NCI-H446 treated with DMSO at 0.1 percent for 48 hours (cell line): ENCODE measurements around the gene ACOX2.

ENCODE experiments used
- DNase-seq: peaks from one replicate; lab custom pipeline; 2025; lab: John Stamatoyannopoulos, UW

The ACOX2 gene

DNA sequence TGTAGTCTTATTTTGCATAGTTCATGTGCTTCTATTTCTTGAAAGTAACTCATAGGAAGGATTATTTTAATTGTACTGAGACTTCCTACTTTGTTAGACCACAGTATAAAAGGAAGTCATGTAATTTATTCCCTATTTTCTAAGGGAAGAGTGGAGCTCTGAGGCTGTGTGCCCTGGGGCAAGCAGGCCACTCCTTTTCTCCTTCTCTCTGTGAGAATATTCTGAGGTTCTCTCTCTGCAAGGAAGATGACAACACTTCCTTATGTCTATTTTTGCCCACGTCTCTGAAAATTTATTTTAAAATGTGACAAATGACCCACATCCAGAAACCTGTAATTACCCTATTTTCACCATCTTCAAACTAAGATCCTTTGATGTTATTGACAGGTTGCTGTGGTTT is 34.1 kb downstream of the ACOX2 start:
- DNase-seq = no peak

DNA sequence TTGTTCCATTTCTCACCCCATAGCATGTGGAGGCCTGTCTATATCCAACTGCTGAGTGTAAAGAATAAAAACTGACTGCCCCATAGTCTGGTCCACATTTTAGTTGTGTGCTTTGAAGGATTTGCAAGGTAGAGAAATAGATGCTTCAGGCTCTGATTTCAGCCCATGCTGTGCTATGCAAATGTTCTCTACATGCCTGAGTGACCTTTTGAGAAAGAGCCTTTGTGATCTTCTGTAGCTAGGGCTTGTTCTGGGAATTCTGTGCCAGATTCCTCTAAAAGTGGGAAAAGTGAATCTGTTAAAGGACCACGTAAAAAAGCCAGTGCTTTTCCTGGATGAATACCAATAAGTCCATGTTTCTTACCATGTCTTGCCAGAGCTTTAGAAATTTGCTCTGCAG is 39.9 kb downstream of the ACOX2 start:
- peak; percentile 60 for DNase-seq

DNA sequence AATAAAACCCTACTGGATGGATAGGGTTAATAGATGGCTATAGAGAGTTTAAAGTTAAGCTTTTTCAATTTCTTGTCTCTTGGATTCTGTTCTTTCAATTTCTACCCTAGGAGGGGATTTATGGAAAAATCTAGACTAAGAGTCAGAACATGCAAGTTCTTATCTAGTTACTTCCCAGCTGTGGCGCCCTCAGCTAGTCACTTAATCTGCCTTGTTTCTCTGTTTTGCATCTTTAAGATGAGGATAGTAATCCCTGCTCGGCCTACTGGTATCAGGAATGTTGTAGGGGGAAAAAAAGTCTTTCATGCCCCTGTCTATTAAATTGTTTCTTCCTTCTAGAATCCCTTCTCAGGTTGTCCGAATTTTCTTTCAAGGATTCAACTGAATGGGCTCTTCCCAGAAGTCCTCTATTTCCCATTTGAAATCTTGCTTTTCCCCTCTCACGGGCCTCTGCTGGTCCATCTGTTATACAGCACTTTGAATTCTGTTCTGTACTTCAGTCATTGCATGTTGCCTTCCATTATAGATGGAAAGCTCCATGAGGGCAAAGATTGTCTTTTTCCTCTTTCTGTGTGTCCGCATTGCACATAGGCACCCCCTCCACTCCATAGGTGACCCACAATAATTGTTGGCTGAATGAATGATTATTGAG is 40.7 kb downstream of the ACOX2 start:
- DNase-seq = no peak

DNA sequence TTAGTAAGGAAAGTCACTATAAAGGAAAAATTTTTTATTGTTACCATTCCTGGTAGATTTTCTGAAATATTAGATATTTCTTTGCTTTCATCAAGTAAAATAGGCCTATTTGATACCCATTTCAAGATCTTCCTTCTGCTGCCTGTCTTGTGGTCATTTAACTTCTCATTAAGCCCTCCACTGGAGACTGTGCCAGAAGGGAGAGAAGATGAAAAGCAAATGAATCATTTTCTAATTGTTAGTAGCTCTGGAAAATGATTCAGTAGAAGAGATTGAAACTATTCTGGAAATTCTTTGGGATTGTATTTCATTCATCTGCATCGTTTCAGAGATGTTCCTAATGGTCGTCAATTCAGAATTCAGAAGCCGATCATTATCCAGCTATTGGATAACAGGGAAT is 41.9 kb downstream of the ACOX2 start:
- DNase-seq = no peak

DNA sequence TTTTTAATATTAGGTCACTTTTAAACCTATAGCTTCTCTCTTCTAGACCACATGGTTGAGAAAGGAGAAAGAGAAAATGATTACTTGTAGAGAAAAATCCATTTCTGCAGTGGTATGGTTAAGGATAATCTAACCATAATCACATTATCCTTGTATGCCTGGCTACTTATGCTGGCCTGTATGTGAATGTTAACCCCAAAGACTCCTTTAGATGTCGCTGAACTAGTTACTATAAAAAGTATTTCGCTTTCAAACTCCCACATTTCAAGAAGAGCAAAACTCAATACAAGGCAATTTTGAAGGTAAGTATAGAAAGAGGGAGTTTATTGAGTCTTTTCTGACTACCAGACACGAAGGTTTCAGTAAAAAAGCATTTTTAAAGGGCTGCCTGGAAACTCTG is 42.9 kb downstream of the ACOX2 start:
- no peak for DNase-seq

DNA sequence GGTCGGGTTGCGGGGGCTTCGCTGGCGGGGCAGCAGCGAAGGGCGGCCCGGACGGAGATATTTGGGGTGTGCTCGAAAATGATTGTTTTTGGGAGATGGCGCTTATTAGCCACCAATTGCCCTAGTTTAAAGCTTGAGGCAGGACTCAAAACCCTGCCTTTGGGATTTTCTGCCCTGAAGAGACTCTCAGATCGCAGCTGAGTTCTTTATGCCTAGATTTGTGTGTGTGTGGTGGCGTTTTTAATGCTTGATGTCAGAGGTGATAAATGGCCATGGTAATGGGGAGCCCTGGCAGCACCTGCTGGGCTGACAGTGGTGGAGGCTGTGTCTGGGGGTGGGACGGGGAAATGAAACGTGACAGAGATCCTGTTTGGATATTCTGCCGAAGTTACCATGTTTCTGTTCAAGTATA is 44.5 kb downstream of the ACOX2 start:
- no peak for DNase-seq

DNA sequence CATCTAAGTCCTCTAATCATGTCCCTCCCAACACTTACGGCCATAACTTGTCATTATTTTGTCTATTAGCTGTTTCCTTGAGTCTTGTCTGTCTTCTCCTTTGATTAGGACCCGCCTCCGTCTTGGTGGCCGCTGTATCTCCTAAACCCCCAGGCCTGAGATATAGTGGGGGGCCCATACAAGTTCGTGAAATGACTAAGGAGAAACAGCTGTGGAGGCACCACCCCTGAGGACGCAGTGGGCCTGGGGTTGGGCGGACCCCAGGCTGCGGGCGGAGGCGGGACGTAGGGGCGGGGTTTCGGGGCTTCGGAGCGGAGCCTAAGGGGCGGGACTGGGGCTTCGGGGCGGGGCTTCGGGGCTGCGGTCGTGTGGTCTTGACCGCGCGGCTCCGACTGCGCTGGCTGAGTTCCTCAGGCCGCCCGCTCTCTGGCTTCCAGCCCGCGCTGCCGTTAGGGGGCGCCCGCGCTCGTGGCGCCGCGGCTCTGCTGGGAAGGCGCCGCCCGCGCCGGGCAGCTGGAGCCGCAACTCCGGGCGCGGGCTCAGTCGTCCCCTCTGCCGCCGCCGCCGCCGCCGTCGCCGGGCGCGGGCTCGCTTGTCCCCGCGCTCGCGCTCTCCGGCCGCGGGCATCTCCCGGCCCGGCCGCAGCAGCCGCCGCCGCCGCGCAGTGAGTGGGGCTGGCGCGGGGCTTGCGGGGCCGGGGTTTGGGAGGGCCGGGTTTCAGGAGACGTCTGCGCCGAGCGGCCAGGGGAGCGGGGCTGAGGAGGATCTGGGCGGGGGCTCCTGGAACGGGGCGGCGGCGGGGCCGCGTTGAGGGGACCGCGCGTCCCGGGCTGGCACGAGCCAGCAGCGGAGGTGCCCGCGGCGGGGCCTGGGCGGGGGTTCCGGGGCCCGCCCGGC is 45.2 kb downstream of the ACOX2 start, which contains the start of gene KCTD6:
Gene KCTD6, plus strand, starts transcription at position 591 of the 897 bp plus-strand sequence. CDS start 6,660 bp downstream, outside the sequence.
- DNase-seq = peak; percentile 36

DNA sequence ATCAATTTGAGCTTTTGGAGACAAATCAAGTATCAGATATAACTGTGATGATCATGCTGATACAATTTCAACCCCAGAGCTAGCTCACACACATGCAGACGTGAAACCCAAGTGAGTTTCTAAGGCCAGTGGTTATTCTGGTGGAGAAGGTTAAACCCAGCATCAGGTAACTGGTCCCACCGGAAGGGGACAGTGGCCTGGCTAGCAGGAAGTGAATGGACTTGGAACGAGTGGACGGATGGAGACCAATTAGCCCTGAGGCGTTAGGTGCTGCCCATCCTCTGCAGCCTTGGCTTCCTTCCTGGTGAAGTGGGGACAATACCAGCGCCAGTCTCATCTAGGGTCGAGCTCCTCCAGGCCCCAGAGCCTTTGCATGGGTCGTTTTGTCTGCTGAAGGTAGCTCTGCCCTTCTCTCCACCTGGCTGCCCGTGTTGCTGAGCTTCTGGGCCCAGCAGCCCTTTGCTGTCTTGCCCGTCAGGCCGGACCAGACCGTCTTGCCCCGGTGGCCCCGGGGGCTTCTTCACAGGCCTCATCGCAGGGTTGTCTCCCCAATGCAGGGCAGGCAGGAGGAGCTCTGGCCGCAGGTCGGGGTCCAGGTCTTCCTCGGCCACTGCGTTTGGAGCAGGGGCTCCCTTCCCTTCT is 46.0 kb downstream of the ACOX2 start:
- DNase-seq = no peak

DNA sequence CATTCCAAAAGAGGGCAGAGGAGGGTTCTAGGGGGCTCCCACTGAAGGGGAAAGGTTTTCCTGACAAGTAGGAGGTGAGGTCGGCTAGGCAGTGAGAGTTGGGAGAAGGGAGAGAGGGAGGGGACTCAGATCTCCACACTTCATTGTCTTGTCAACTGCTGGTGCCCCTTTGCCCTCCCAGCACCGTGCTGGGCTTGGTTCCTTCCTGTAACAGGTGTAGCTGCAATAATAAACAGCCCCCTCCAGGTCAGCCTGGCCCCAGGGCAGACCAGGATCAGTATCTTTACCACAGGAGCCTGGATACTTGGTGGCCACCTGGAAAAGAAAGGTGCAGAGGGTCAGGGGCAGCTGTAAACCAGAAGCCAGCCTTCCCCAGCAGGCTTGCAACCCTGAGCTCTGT is 48.0 kb downstream of the ACOX2 start:
- DNase-seq = no peak

DNA sequence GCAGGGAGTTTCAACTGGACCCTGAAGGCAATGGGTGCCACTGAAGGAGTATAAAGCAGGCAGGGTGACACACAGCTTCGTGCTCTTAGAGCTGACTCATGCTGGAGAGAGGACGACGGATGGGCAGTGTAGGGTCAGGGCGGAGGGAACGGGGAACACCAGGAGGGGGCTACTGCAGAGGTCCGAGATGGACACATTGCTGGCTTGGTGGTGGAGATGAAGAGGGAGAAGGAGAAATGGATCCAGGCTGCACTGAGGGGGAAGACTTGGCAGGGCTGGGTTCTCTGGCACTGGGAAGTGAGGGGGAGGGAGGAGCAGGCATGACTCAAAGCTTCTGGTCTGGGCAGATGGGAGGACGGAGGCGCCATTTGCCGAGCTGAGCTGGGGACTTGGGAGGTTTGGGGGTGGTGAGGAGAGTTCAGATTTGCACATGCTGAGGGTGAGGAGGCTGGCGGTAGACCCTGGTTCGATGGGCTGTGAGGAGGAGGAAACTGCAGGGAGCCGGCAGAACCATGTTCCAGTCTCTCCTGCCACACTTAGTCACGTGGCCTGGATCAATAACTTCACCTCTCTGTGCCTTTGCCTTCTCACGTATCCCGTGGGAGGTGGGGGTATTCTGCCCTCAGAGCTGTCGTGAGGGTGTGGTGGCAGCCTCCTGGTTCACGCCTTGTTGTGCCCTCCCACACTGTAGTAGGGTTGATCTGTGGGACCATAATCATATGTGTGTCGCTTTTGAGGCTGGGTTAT is 49.7 kb downstream of the ACOX2 start:
- no peak for DNase-seq

DNA sequence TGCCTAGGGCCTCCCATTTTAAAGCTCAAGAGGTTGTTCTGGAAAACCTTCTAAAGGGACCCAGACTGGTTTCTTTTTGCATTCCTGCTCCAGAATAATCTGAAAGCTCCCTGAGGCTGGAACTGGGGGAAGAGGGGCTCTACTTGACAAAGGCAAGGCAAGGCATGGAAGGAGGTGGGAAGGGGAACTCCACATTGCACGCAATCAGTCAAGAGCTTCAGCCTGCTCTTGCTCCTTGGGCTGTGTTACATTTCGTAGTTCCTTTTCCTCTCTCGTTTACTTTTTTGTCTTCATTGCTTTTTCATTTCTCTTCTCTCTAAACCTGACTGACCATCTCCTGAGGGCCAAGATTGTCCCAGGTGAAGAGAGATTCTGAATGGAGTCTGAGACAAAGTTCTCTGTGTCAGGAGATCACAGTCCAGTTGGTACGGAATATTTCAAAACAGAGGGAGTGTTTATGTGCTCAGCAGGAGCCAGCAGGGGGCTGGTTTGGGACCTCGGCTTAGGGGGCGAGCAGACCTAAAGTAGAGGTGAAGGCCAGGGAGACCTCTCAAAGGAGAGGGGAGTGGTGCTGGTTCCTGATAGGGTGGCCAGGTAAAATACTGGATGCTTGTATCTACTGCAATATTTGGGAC is 51.1 kb downstream of the ACOX2 start:
- DNase-seq = no peak

DNA sequence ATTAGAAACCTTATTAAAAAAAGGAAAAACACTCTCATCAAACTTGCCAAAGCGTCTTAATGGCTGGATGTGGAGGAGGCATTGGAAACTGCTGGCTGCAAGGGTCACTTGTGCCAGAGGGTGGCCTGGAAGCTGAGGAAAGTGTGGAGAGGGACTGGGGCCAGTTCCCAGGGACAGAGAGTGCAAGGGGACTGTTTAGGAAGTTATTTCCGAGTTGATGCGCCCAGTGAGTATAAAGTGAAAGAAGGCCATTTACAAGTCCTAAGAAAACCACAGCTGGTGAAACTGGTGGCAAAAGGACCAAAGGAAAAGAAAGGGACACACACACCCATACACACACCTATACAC is 52.3 kb downstream of the ACOX2 start:
- DNase-seq = no peak

DNA sequence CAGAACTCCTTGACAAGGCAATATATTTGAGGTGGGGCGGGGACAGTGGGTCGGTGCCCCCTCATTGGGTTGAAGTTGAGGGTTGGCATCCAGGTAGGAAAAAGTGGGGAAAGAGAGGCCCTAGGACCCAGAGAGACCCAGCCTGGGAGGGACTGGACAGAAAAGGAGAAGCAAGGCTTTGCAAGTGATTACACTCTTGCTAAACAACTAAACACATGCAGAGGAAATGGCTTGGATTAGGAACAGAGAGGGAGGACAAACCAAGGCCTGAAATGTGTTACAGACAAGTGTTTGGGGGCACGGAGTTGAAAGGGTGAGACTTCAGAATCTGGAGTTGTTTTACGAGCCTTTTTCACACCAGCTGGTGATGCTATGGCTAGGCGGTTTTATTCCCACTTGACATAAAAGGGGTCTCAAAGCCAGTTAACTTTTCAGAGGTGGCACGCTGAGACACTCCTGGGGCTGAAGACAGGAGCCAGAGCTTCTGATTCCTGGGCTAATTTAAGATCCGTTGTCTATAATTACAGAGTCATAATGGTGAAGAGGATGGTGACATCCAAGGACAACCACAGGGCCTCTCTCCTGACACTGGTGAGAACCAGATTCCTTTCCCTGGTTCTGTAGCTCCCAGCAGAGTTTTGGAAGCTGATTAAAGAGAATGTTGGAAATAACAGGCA is 52.8 kb downstream of the ACOX2 start:
- no peak for DNase-seq

DNA sequence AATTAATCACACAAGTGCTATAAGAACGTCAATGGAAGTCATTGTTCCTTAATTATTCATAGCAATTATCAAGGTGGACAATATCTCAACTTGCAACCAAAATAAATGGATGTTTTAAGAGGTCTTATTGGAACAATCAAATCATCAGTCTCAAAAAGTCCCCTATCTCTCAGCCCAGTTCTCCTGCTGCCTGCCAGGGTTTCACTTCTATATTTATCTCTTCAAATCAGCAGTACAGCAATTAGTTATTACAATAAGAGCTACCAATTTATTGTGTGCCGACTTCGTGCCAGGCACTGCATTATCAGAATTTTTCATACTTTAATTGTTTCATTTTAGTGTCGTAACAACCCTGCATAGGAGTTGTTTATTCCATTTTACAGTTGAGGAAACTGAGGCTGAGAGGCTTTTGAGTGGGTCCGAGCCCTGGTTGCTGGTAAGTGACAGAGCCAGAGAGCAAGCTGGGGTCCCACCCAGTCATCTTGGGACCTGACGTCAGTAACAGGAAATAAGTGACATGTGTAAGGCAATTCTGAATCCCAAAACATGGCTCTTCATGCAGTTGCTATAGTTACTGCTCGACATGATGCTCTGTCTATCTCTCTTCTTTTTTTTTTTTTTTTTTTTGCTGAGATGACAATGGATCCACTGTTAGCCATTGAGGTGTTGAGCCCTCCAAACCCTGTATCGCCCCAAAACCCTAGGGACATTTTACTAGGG is 53.9 kb downstream of the ACOX2 start:
- DNase-seq = no peak

DNA sequence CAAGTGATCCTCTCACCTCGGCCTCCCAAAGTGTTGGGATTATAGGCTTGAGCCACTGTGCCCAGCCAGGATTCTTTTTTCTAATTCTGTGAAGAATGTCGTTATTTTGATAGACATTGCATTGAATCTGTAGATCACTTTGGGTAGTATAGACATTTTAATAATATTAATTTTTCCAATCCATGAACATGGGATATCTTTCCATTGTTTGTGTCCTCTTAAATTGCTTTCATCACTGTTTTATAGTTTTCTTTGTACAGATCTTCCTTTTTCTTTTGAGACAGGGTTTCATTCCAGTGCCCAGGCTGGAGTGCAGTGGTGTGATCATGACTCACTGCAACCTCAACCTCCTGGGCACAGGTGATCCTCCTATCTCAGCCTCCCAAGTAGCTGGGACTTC is 56.7 kb downstream of the ACOX2 start:
- no peak for DNase-seq

DNA sequence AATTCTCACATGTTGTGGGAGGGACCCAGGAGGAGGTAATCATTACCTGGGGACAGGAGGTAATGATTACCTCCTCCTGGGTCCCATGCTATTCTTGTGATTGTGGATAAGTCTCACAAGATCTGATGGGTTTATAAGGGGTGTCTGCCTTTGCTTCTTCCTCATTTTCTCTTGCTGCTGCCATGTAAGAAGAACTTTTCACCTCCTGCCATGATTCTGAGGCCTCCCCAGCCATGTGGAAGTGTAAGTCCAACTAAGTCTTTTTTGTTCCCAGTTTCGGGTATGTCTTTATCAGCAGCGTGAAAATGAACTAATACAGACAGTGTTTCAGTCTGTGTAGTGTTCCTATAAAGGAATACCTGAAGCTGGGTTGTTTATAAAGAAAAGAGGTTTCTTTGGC is 58.2 kb downstream of the ACOX2 start:
- DNase-seq = no peak

DNA sequence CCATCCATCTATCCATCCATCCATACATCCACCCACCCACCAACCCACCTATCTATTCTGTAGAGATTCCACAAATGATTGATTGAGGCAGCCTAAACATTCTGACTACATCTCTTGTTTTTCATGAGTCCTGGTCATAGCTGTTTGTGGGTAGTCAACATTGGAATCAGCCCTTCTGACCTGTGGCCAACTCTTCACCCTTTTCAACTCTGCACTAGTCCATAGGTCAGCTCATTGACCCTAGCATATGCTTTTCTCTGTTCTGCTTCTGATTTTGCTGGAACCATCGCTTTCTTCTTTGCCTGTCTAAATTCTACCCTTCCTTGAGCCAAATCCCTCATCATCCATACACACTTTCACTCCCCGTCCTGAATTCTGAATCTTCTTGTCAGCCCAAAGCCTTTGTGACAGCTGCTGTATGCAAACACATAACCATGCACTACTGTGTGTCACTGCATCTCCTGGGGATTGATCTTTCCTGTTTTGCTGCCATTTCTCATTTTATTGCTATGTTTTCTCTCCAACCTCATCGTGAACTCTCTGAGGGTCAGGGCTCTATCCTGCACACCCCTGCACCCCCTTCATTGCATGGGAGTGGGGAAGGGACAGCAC is 61.9 kb downstream of the ACOX2 start:
- DNase-seq = no peak

DNA sequence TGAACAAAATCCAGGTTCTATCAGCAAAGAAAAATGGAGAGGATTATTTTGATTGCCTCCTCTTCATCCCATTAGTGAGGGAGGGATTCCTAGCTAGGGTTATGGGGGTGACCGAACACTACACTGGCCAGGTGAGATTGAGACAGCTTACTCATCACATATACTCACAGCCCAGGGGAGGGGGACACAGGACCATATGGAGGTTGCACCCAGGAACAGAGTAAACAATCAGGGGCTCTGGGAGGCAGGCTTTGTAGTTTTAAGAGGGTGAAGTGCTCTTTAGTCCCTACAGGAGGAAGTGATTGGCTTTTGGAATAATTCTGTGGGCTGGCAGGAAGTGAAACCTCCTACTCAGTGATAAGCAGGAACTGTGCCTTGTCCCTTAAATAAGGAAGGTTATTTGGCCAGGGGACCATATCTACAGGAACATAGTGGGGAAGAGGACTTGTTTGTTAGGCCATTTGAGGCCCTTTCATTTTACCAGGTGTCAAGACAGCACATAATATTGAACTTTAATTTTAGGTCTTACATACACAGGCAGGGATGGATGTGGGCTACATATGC is 62.6 kb downstream of the ACOX2 start:
- DNase-seq = no peak

DNA sequence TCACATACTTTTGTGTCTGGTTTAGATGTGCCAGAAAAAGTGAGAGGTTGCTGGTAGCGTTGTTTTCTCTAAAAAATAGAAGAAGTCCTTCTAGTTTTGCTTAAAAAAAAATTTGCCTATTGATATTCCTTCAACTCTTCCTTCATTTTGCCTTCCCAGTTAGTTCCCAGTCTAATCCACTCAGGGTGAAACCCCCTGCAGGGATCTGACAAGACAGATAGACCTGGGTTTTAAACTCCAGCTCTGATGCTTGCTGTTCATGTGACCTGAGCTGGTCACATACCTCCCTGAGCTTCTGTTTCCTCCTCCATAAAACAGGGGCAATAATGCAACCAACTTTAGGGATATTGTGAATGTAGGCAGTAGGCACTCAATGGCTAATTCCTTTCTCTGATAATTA is 63.7 kb downstream of the ACOX2 start:
- DNase-seq = no peak
